NCI-H748 (cell line): ENCODE data around the gene SOX12.
"Not testable (repeated sequence)": the region's sequence is repeated elsewhere in the genome, so short reads cannot be mapped to it uniquely, and the experiment has no call there.

Experiments used
- DNase-seq: peaks from one replicate; lab custom pipeline; 2025; ENCODE audit not compliant: unreplicated experiment; lab: John Stamatoyannopoulos, UW

The SOX12 gene

GRCh38 chr20:362271-363254 is 37.2 kb downstream of the SOX12 start:
- peak; percentile 82 for DNase-seq

- no peak for DNase-seq
These were observed 38.1 kb downstream of the SOX12 start for GRCh38 chr20:363319-364078.

GRCh38 chr20:364905-365794 is 39.8 kb downstream of the SOX12 start:
- no peak for DNase-seq

GRCh38 chr20:366041-366718 is 40.8 kb downstream of the SOX12 start:
- DNase-seq: no peak

- DNase-seq: no peak
These were observed 41.5 kb downstream of the SOX12 start for GRCh38 chr20:366719-367485.

- no peak for DNase-seq
These were observed 42.1 kb downstream of the SOX12 start for GRCh38 chr20:367486-367887.

GRCh38 chr20:368915-369314 is 43.6 kb downstream of the SOX12 start:
- no peak for DNase-seq

GRCh38 chr20:370151-370600 is 44.8 kb downstream of the SOX12 start:
- peak; percentile 40 for DNase-seq

- no peak for DNase-seq
These were observed 45.8 kb downstream of the SOX12 start for GRCh38 chr20:370977-371754.

- no peak for DNase-seq
These were observed 46.6 kb downstream of the SOX12 start for GRCh38 chr20:371755-372542.

- DNase-seq: not testable (repeated sequence)
These were observed 47.3 kb downstream of the SOX12 start for GRCh38 chr20:372543-373082.

GRCh38 chr20:373171-373890 is 48.0 kb downstream of the SOX12 start:
- DNase-seq: no peak

- DNase-seq: no peak
These were observed 50.0 kb downstream of the SOX12 start for GRCh38 chr20:375265-375889.

GRCh38 chr20:376089-376488 is 50.7 kb downstream of the SOX12 start:
- no peak for DNase-seq

- no peak for DNase-seq
These were observed 51.4 kb downstream of the SOX12 start for GRCh38 chr20:376750-377149.

- not testable (repeated sequence) for DNase-seq
These were observed 52.2 kb downstream of the SOX12 start for GRCh38 chr20:377578-377977.

GRCh38 chr20:378961-379336 is 53.6 kb downstream of the SOX12 start:
- peak; percentile 31 for DNase-seq
